Dermis lymphatic vessel endothelial cell (primary cell): Measurements from ENCODE around the gene RDH12. TPM values are rescaled to one million over a fixed set of nuclear protein-coding genes. Genes with fewer than 3 reads are reported as not detected.

Experiments
- total RNA-seq: library from RNA; depleted of rRNA; stranded (reverse); fragments of >200 nt; gene quantifications from 2 replicates; pipeline ENCODE4 v1.2.1, GENCODE V29; 2014

The RDH12 gene
- under 0.01 TPM in 1 of 2 replicates, not detected in the other for total RNA-seq

DNA sequence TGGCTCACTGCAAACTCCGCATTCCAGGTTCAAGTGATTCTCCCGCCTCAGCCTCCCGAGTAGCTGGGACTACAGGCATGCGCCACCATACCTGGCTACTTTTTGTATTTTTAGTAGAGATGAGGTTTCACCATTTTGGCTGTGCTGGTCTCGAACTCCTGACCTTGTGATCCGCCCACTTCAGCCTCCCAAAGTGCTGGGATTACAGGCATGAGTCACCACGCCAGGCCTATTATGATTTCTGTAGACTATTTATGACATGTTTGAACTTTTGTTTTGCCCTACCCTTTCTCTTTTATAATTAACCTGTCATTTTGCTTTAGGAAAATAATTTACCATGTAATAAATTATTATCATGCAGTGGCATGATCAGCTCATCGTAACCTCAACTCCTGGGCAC lies at the start of gene RDH12:
RDH12 (plus strand) TSS at position 395 of the 400 bp plus-strand sequence. CDS start 20,757 bp downstream, outside the sequence.

DNA sequence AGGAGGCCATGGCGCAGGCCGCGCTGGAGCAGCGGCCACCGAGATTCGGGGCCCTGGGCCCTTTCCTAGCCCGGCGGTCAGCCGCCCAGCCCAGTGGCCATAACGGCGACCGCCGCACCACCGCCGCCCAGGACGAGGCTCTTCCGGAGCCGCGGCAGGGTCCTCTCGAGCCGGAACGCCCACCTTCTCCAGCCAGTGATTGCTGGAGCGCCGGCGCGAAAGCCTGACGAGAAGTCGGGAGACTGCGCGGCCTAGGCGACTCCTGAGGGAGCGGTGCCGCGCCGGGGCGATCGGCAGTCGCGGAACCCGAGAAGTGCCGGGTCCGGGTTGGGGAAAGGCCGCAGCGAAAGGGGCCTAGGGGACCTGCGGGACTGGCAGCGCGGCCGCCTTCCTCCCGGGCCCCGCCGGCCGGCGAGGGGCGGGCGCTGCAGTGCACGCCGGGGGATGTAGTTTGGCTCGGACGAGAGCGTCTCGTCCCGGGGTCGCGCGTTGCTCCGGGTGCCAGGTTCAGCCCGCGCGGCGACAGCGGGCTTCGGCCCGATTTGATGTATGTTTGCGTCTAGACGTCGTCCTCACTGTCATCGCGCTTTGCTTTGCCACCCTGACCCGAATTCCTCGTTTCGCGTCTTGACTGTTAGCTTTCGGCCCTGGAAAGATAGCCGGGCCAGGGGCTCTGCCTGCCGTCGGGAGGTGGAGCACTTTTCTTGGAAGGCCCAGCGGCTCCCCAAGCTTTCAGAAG lies 27.0 kb upstream of the RDH12 start, which contains the start of gene VTI1B:
VTI1B (minus strand) TSS at position 153 of the 739 bp plus-strand sequence; CDS start at position 10, 143 bp downstream.

DNA sequence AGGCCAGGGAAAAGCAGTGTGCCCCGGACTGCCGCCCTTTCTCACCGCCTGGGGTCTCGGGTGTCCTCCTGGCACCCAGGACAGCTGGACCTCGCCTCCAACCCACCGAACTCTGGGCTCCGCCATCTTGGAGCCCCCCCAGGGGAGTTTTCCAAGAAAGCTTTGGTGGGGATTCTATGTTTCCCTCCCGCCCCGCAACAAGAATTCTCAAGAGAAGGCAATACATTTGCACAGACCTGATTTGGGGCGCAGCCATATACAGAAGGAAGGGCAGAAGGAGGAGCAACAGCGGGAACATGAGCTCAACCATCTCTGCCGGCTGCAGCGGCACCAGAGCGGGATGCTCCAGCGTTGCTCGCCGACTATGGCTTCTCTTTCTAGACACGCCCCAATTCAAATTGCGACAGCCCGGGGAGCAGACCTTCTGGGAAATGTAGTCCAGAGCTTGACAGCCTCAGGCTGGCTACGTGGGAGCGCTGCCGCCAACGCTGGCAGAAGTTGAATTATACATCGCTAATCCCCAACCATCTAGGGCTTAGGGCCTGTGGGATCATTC lies 6.2 kb upstream of the RDH12 start, which contains the start of gene RDH11:
RDH11 (minus strand) TSS at position 371 of the 556 bp plus-strand sequence; CDS start at position 310, 61 bp downstream.

Other genes starting within 250 kb of the RDH12 start
- gene TMEM229B, start 213.2 kb upstream of the RDH12 start, total RNA-seq = 0.33 and 0.52 TPM in 2 replicates
- gene PLEKHH1, start 168.6 kb upstream of the RDH12 start, total RNA-seq = 0.11 and 0.17 TPM in 2 replicates
- 13.8 and 15.7 TPM in 2 replicates for gene PIGH, start 101.6 kb upstream of the RDH12 start, total RNA-seq
- 23.0 and 47.6 TPM in 2 replicates for gene ARG2, start 82.0 kb upstream of the RDH12 start, total RNA-seq
- gene VTI1B, start 27.3 kb upstream of the RDH12 start, total RNA-seq = 50.6 and 58.0 TPM in 2 replicates
- gene RDH11, start 6.1 kb upstream of the RDH12 start, total RNA-seq = 61.0 and 68.9 TPM in 2 replicates
- 13.9 and 22.0 TPM in 2 replicates for gene ZFYVE26, start 114.7 kb downstream of the RDH12 start, total RNA-seq
- 10.6 TPM in 2 replicates for gene RAD51B, start 117.9 kb downstream of the RDH12 start, total RNA-seq